DND-41 (cell line): Measurements from ENCODE around the gene TRNP1.

Experiments used
- CTCF ChIP-seq: IDR thresholded peaks from 2 replicates; pipeline ENCODE4 v1.5.1; 2012; ENCODE audit warnings: borderline replicate concordance, low read length, moderate library complexity, mild to moderate bottlenecking; ENCODE audit not compliant: poor library complexity, severe bottlenecking; ENCODE audit errors: extremely low read depth
- EZH2 ChIP-seq: IDR thresholded peaks from 3 replicates; pipeline ENCODE4 v1.6.1; 2012; ENCODE audit warnings: borderline replicate concordance, low read depth, mild to moderate bottlenecking, moderate library complexity, low read length, inconsistent platforms; ENCODE audit not compliant: severe bottlenecking

- TF ChIP-seq CTCF: no peak
- TF ChIP-seq EZH2: no peak
These were observed 14.6 kb downstream of the TRNP1 start for GRCh38 chr1:27007909-27008582.
